Femur (tissue), 1 donor: ENCODE measurements around the gene PLEKHB2.
A peak's percentile ranks its signal among the peaks of the same experiment; 100 is the strongest.
"Not testable (repeated sequence)": the region's sequence is repeated elsewhere in the genome, so short reads cannot be mapped to it uniquely, and the experiment has no call there.

Source experiments
- DNase-seq: peaks from one replicate; pipeline ENCODE4 v3.0.0-alpha.2; 2017

PLEKHB2 gene

GRCh38 chr2:131145040-131145439 is 39.9 kb downstream of the PLEKHB2 start:
- DNase-seq = no peak

DNA sequence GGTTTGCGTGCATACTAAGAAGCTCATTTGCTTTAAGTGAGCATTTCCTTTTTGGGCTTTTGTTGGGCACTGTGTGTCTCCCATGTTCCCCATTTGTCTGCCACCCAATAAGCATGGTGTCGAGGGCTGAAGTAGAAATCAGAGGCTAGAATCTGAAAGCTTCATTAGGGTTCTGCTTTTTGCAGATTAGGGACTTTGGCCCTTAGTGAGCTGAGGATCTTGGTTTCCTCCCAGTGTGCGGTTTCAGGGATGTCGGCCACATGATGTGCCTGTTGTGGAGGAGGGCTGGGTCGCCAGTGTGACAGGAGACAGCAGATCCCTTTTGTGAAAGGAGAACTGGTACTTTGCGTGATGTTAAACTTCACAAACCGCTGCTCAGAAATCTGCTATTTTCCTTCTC is 41.1 kb downstream of the PLEKHB2 start:
- no peak for DNase-seq

GRCh38 chr2:131146749-131147148 is 41.6 kb downstream of the PLEKHB2 start:
- DNase-seq = no peak

DNA sequence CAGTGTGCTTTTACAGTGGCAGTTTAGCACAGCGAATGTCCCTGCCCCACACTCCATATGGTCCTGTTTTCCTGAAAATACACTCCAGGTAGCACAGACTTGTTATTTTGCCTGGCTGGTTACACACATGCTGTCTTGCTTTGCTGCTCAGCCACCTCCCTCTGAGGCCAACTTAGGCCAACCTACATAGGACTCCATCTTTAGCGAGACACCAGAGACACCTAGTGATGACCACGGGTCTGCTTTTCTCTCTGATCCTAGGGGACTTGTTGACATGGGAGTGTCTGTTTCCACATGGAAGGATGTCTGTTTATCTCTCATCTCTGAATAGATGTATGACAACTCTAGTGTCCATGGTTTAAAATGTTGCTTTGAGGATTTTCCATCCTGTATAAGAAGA is 43.3 kb downstream of the PLEKHB2 start:
- DNase-seq = no peak

DNA sequence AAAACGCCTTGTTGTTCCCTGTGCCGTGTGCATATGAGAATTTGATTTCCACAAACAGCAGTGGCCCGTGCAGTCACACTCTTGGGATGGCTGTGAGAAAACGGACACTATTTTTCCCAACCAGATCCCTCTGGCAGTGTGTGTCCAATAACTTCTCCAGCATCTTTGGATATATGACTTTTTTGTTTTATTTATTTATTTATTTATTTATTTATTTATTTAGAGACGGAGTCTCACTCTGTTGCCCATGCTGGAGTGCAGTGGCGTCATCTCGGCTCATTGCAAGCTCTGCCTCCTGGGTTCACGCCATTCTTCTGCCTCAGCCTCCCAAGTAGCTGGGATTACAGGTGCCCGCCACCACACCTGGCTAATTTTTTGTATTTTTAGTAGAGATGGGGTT is 45.0 kb downstream of the PLEKHB2 start:
- not testable (repeated sequence) for DNase-seq

GRCh38 chr2:131151398-131151797 is 46.3 kb downstream of the PLEKHB2 start:
- no peak for DNase-seq

DNA sequence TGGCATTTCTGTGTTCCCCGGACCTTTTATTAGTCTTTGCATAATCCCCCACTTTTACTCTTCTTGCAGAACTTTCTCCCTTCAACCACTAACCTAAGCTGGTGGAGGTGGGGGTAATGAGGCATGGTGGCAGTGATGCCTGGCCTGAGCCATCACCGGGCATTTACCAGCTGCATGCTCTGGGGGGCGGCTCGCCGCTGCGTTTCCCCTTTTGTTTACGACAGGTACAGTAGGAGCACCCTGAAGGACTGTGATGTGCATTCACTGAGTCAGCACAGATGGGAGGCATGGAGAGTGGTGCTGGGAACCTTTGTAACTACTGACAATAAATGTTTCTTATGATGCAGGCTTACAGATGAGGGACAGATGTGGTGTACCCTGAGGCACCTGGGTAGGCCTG is 46.9 kb downstream of the PLEKHB2 start:
- DNase-seq = no peak

DNA sequence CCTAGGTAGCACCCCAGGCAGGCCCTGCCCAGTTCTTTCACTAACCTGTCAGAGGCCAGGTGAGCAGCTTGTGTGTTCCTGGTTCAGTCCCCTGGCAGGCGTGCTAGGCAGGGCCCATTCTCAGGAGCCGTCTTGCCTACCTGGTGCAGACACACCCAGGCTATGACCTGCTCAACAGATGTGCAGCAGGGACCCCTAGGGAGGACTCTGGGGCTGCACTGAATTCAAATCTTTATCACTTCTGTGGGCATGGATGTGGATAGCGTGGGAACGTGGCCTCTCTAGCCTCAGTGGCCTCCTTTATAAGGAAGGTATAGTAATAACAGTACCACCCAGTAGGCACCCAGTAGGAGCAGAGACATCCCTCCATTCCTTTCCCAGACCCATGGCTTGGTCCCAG is 48.4 kb downstream of the PLEKHB2 start:
- no peak for DNase-seq

DNA sequence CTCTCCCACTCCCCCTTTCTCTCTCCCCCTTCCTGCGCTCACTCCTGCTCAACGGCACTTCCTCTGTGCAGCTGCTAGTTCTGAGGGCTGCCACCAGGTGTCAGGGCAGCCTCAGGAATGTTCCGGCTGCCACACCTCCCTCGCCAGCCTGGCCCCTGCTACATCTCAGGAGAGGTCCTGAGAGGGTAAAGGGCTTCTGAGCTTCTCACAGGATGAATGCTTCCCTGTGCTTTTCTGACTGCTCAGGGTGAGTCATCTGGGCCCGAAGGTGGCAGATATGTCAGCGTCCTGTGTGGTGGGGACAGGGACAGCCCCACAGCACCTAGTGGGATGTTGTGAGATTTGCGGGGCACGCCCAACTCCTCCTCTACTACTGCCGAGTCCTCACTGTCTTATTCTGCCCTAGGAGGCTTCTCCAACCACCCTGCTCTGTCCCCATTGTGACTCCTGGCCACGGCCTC is 49.0 kb downstream of the PLEKHB2 start:
- DNase-seq = peak; percentile 64

- no peak for DNase-seq
Measured at GRCh38 chr2:131154647-131155046, 49.5 kb downstream of the PLEKHB2 start.

DNA sequence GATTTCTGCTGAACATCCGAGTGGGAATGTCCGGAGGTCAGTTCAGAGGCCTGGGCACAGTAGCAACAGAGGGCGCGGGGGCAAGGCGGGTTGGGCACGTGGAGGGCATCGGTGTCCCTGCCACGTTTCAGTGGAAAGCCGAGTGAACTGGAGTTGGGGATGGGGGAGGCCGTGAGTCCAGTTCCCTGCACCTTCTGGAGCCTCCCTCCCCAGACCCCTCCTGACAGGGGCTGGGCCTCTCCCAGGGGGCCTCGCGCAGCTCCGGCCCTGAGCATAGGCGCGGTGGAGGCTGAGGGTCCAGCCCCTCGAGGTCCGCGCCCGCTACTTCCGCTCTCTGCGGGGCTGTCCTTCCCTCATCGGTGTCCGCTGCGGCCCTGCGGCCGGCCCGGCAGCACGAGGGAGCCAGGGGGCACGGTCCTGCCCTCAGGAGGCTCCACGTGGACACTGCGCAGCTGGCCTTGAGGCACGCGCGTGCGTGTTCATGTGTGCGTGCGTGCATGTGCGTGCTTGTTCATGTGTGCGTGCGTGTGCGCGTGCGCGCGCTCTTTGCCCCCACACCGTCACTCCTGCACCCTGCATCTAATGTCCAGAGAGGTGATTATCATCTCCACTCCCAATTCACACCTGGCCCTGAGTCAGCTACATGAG is 50.2 kb downstream of the PLEKHB2 start:
- DNase-seq = no peak

DNA sequence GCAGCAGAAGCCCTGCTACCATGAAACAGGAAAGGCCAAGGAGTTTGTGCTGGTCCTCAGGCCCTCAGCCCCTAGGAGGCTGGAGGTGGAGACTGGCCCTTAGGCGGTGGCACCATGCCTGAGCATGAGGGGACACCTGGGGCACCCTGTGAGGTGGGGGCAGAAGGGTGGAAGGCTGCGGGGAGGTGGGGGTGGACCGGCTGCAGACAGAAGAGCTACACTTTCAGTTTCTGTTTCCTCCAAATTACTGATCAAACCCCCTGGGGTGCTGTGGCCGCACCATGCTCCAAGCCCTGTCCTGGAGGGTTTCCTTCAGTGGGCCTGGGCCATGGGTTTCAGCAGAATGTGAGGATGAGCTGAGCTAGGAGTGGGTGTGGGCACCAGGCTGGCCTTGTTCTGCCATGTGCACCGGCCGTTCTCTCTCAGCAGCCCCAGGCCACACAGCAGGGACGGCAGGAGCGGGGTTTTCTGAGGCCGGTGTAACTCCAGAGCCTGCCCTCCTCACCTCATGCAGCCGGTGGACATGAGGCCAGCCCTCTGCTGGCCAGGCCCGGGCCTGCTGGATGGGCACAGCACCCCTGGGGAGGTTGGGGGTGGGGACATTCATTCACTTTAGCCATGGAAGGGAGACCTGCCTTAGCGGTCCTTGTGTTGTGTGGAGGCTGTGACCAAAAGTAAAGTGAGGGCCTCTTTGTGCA is 51.5 kb downstream of the PLEKHB2 start:
- no peak for DNase-seq

- not testable (repeated sequence) for DNase-seq
Measured at GRCh38 chr2:131165562-131165961, 60.4 kb downstream of the PLEKHB2 start.

DNA sequence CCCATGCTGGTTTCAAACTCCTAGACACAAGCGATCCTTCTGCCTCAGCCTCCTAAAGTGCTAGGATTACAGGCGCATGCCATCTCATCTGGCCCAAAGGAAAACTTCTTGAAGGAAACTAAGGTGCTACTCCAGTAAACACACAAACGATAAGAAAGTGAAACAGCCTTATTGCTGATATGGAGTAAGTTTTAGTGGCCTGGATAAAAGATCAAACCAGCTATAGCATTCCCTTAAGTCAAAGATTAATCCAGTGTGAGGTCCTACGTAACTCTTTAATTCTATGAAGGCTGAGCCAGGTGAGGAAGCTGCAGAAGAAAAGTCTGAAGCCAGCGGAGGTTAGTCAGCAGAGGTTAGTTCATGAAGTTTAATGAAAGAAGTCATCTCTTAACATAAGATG is 63.4 kb downstream of the PLEKHB2 start:
- no peak for DNase-seq

DNA sequence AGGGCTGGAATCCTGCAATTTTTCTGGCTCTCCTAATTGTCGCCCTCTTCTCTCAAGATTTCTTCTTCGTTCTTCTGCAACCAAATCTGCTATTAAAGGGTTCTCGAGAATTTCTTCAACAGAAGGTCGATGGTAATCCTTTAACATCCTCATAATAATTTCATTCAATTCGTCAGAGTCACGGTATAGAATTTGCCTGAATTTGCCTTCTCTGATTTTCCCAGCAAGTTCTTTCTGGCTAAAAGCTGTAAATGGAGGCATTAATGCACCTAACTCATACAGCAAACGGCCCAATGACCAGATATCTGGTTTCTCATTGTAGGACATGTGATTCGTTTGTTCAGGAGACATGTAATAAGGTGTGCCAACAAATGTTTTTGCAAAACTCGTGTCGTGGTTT is 72.9 kb downstream of the PLEKHB2 start:
- not testable (repeated sequence) for DNase-seq

GRCh38 chr2:131178721-131179418 is 73.7 kb downstream of the PLEKHB2 start:
- DNase-seq = not testable (repeated sequence)

GRCh38 chr2:131181451-131181850 is 76.3 kb downstream of the PLEKHB2 start:
- not testable (repeated sequence) for DNase-seq

DNA sequence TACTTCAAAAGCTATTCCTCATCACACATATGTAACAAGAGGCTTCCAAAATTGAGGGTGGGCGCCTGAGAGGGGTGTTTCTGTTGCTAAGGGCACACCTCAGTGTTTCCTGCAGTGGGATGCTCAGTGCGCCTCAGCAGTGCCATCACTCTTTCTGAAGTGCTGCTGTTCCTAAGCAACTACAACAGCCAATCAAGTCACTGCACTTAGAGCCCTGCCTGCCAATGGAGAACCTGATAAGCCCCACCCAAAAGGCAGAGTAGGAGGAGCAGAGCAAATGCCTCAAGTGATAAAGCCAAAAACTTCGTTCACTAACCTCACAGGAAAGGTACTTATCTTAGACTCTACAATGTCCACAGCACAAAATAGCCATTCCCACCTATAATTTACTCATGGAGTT is 88.3 kb downstream of the PLEKHB2 start:
- not testable (repeated sequence) for DNase-seq

GRCh38 chr2:131196186-131196585 is 91.0 kb downstream of the PLEKHB2 start:
- DNase-seq = not testable (repeated sequence)
